Gastroesophageal sphincter (tissue), 4 donors: ENCODE results near the gene NTMT1. TPM values are rescaled to one million over a fixed set of nuclear protein-coding genes. Genes with fewer than 3 reads are reported as not detected.
A peak's percentile ranks its signal among the peaks of the same experiment; 100 is the strongest.

Experiments
- ATAC-seq: fragments of 150-250 bp; one replicate; pipeline ENCODE4 v1.9.1; 2016; ENCODE audit warnings: mild to moderate bottlenecking, moderate library complexity
- H3K27ac ChIP-seq, 4 donors: fragments of 200-600 bp; sonication (generic) in 3 of 4; 1 replicate in 3 of 4; 2 replicates in 1 of 4; pipeline ENCODE4 v1.5.1; 2016 to 2019
- H3K27me3 ChIP-seq: fragments of 200-600 bp; sonication (generic); one replicate; pipeline ENCODE4 v1.5.1; 2019
- H3K36me3 ChIP-seq, 2 donors: fragments of 200-600 bp; sonication (generic); one replicate each; pipeline ENCODE4 v1.5.1; 2019; ENCODE audit warnings: control low read depth in 1 of 2
- H3K4me1 ChIP-seq, 3 donors: fragments of 200-600 bp; sonication (generic); 1 replicate in 2 of 3; 2 replicates in 1 of 3; pipeline ENCODE4 v1.5.1; 2016 to 2019; ENCODE audit warnings: control low read depth in 2 of 3
- H3K4me3 ChIP-seq, 2 donors: fragments of 200-600 bp; sonication (generic); one replicate each; pipeline ENCODE4 v1.5.1; 2019; ENCODE audit warnings: mild to moderate bottlenecking in 1 of 2, moderate library complexity in 1 of 2
- H3K9me3 ChIP-seq, 3 donors: fragments of 200-600 bp; sonication (generic); one replicate each; pipeline ENCODE4 v1.5.1; 2017 to 2019; ENCODE audit warnings: control low read depth in 2 of 3
- EP300 ChIP-seq: sonication (generic); formaldehyde crosslinking; IDR thresholded peaks from one replicate; pipeline ENCODE4 v1.6.1; 2017; ENCODE audit warnings: antibody characterized with exemption, mild to moderate bottlenecking
- POLR2A ChIP-seq, 2 donors: fragments of 450-650 bp; IDR thresholded peaks; one replicate each; pipeline ENCODE4 v1.6.1; 2017; ENCODE audit warnings: antibody characterized with exemption in 2 of 2, mild to moderate bottlenecking in 2 of 2, moderate library complexity in 1 of 2
- POLR2AphosphoS5 ChIP-seq: sonication (generic); formaldehyde crosslinking; IDR thresholded peaks from one replicate; pipeline ENCODE4 v1.6.1; 2017; ENCODE audit warnings: antibody characterized with exemption
- WGBS, 2 donors: methylation state at CpG; one replicate each; pipeline ENCODE4 v1.1.5; 2018; ENCODE audit warnings: low coverage in 1 of 2; 5-methylcytosine and 5-hydroxymethylcytosine counted together
- total RNA-seq, 4 donors: library from RNA; depleted of rRNA; stranded (reverse); fragments of >200 nt; gene quantifications; one replicate each; pipeline ENCODE4 v1.1.0, GENCODE V29; 2016
- TF ChIP-seq, protein P1 (sequence below), 4 experiments: fragments of 200-600 bp in 2 of 4; fragments of 450-650 bp in 2 of 4; sonication (generic) in 1 of 4; IDR thresholded peaks; one replicate each; pipeline ENCODE4 v1.5.1; 2017 to 2019; ENCODE audit warnings: antibody characterized with exemption in 4 of 4, mild to moderate bottlenecking in 2 of 4, moderate library complexity in 2 of 4

Gene NTMT1
- total RNA-seq, 4 donors from 2014 or later = 12.8 to 24.0 (median 21.8) TPM

DNA sequence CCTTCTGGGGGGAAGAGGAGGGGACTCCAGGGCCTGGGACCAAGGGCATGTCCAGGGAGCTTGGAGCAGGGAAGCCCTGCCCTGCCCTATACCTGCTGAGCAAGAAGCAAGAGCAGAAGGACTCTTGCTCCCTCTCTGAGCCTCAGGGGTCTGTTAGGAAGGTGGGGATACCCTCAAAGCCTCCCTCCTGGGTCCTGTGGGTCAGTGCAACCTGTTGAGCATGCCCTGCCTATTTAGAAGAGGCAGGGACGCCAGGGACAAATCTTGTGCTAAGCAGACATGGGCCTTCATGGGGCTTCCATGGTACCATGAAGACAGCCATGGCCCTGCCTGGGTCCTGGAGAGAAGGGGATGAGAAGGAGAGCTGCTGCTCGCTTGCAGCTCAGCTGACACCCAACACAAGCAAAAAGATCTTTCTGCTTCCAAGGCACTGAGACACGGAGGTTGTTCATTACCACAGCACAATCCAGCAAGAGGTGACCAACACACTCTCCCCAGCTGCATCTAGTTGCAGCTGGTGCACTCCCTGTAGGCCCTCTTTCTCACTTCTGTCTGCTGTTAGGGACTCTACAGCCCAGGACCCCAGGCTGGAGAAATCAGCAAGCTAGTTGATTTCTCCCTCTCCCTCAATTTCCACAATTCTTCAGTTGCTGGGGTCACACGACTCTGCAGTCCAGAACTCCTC, 44.3 kb upstream of the NTMT1 start:
- no peak overlapping the region for H3K27ac ChIP-seq
- no peak overlapping the region for H3K4me3 ChIP-seq
- no peak for ATAC-seq
- H3K27me3 ChIP-seq = no peaks in the 10 kb centered on the region
- H3K4me1 ChIP-seq = peaks cover 0 to 9% (median 0%) of the 10 kb centered on the region in 3 donors
- no peaks in the 10 kb centered on the region for H3K9me3 ChIP-seq
- no peaks in the 10 kb centered on the region for H3K36me3 ChIP-seq
- no peak for TF ChIP-seq EP300
- TF ChIP-seq, protein P1, sequence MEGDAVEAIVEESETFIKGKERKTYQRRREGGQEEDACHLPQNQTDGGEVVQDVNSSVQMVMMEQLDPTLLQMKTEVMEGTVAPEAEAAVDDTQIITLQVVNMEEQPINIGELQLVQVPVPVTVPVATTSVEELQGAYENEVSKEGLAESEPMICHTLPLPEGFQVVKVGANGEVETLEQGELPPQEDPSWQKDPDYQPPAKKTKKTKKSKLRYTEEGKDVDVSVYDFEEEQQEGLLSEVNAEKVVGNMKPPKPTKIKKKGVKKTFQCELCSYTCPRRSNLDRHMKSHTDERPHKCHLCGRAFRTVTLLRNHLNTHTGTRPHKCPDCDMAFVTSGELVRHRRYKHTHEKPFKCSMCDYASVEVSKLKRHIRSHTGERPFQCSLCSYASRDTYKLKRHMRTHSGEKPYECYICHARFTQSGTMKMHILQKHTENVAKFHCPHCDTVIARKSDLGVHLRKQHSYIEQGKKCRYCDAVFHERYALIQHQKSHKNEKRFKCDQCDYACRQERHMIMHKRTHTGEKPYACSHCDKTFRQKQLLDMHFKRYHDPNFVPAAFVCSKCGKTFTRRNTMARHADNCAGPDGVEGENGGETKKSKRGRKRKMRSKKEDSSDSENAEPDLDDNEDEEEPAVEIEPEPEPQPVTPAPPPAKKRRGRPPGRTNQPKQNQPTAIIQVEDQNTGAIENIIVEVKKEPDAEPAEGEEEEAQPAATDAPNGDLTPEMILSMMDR (IDR thresholded peaks at IDR 0.05) = no peak
- no peak for TF ChIP-seq POLR2AphosphoS5
- no peak for TF ChIP-seq POLR2A (IDR thresholded peaks at IDR 0.05)
- WGBS, 2 donors = 57% methylated on average over 3 of the region's 4 CpGs; no CpG with 5 or more reads in 1 of the 2 donors

DNA sequence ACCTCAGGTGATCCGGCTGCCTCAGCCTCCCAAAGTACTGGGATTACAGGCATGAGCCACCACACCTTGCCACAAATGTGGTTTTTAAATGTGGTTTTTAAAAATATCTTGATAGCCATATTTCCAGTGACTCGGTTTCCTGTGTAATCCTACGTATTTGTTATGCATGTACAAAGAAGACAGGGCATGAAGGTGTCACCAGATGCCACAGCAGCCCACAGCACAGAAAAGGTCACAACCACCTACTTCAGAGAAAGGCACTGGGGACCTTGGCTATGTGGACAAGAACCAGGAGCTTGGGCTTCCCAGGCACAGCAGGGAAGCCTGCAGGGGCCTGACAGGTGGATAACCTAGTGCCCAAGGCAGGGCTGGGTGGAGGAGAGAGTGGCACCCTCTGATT, 43.1 kb upstream of the NTMT1 start:
- H3K27ac ChIP-seq = no peak overlapping the region
- H3K4me1 ChIP-seq = peaks cover 0 to 16% (median 0%) of the 10 kb centered on the region in 3 donors
- no peaks in the 10 kb centered on the region for H3K36me3 ChIP-seq
- no peaks in the 10 kb centered on the region for H3K27me3 ChIP-seq
- TF ChIP-seq POLR2A (IDR thresholded peaks at IDR 0.05) = no peak
- TF ChIP-seq POLR2AphosphoS5 = no peak
- TF ChIP-seq EP300 = no peak
- TF ChIP-seq, protein P1 (IDR thresholded peaks at IDR 0.05) = no peak
- ATAC-seq = no peak
- no peaks in the 10 kb centered on the region for H3K9me3 ChIP-seq
- 94 to 100% methylated on average over 3 of the region's 3 CpGs for WGBS, 2 donors
- H3K4me3 ChIP-seq = no peak overlapping the region

DNA sequence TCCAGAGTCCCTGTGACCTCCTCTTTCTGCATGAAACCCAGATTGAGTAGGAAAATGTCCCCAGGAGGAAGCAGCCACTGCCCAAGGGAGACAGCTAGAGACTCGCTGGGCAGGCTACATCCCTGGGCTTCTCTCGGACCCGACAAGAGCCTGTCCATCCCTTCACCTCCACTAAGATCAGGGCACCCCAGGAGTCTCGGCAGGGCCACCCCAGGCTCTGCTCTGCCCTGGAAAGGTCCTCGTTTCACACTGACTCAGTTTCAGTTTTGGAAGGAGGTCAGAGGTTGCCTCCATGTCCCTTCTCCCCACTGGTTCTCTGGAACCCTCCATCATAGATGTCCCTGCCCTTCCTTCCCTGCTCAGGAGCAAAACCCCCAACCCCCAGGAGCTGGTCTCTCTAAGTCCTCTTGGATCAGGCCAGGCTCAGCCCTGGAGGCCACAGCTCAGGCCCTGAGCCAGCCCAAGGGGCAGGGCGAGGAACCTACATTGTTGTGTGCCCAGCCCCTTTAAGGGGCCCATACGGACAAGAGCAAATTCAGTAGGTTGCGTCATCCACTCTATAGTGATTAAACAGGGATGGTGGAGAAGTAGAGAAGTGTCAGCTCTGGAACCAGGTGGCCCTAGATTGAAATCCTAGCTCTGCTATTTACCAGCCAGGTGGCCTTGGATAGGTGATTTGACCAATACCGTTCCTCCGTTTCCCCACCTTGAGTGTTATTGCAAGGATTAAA, 42.5 kb upstream of the NTMT1 start:
- WGBS, 2 donors = 75 to 89% methylated on average over 2 to 4 of the region's 10 CpGs
- Histone ChIP-seq H3K9me3 (no peaks in the 10 kb centered on the region), H3K4me3 (no peak overlapping the region), H3K36me3 (no peaks in the 10 kb centered on the region), H3K4me1 (peaks cover 0 to 16% (median 0%) of the 10 kb centered on the region in 3 donors), H3K27ac (no peak overlapping the region), H3K27me3 (no peaks in the 10 kb centered on the region)
- ATAC-seq = no peak
- TF ChIP-seq POLR2AphosphoS5 = no peak
- no peak for TF ChIP-seq POLR2A (IDR thresholded peaks at IDR 0.05)
- TF ChIP-seq, protein P1 (IDR thresholded peaks at IDR 0.05) = no peak
- no peak for TF ChIP-seq EP300

DNA sequence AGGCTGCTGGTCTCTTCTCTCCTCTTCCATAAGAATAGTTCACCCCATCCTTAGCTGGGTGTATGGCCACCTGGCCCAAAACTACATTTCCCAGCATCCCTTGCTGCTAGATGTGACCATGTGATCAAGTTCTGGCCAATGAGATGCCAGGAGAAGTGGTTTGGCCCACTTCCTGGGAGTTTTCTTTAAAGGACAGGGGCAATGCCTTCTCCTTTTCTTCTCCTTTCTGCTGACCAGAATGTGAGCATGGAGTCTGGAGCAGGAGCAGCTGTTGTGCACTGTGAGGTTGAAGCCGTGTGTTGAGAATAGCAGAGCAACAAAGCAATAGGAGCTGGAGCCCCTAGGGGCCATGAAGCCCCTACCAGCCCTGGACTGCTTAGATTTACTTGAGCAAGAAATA, 41.8 kb upstream of the NTMT1 start:
- H3K36me3 ChIP-seq = no peaks in the 10 kb centered on the region
- 80% methylated on average over 1 of the region's 1 CpG; no CpG with 5 or more reads in 1 of the 2 donors for WGBS, 2 donors
- no peak for TF ChIP-seq POLR2AphosphoS5
- TF ChIP-seq EP300 = no peak
- TF ChIP-seq, protein P1 (IDR thresholded peaks at IDR 0.05) = no peak
- TF ChIP-seq POLR2A (IDR thresholded peaks at IDR 0.05) = no peak
- no peaks in the 10 kb centered on the region for H3K9me3 ChIP-seq
- ATAC-seq = peak; percentile 81
- no peak overlapping the region for H3K4me3 ChIP-seq
- peaks cover 0 to 16% (median 0%) of the 10 kb centered on the region in 3 donors for H3K4me1 ChIP-seq
- H3K27ac ChIP-seq = no peak overlapping the region
- no peaks in the 10 kb centered on the region for H3K27me3 ChIP-seq
